ENCODE data around the gene MCM5.

Gene MCM5

DNA sequence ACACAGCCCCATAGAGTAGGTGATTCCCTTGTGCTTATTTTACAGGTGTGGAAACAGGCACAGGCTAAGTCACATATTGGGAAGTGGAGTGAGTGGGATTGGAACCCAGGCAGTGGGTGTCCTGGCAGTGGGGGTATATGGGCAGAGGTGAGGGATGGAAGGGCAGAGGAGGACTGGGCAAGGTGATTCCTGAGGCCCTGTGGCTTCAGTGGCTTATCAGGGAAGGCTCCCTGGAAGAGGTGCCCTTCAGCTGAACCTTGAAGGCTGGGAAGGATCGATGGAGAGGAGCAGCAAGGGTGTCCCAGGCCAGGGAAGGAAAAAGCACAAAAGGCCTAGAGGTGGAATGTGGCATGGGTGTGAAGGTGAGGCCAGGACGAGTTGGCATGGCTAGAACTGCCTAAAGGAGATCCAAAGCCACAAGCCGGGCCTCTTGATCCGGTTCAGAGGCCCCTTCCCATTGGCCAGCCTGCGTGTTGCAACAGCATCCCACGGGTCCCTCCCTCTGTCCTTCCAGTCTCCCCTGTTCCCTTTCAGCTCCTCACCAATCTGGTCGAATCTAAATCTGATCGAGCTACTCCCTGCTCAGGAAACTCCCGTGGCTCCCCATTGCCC is 41.7 kb downstream of the MCM5 start:
- Histone ChIP-seq H3K4me1 (no peaks in the 10 kb centered on the region), H3K9me3 (ENCODE audit: control insufficient read depth, low read length) (no peaks in the 10 kb centered on the region), H3K27ac (no peak overlapping the region), H3K4me3 (ENCODE audit: low read depth, low read length) (no peak overlapping the region), H3K79me2 (no peaks in the 10 kb centered on the region), H2AFZ (no peak overlapping the region), H3K9ac (no peak overlapping the region), H3K4me2 (ENCODE audit: low read length) (no peak overlapping the region), H3K27me3 (ENCODE audit: control insufficient read depth, insufficient read depth, low read length) (no peaks in the 10 kb centered on the region), H3K36me3 (ENCODE audit: control insufficient read depth, insufficient read depth, low read length) (no peaks in the 10 kb centered on the region)
- TF ChIP-seq, protein P1, sequence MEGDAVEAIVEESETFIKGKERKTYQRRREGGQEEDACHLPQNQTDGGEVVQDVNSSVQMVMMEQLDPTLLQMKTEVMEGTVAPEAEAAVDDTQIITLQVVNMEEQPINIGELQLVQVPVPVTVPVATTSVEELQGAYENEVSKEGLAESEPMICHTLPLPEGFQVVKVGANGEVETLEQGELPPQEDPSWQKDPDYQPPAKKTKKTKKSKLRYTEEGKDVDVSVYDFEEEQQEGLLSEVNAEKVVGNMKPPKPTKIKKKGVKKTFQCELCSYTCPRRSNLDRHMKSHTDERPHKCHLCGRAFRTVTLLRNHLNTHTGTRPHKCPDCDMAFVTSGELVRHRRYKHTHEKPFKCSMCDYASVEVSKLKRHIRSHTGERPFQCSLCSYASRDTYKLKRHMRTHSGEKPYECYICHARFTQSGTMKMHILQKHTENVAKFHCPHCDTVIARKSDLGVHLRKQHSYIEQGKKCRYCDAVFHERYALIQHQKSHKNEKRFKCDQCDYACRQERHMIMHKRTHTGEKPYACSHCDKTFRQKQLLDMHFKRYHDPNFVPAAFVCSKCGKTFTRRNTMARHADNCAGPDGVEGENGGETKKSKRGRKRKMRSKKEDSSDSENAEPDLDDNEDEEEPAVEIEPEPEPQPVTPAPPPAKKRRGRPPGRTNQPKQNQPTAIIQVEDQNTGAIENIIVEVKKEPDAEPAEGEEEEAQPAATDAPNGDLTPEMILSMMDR (IDR thresholded peaks at IDR 0.05), result no peak

DNA sequence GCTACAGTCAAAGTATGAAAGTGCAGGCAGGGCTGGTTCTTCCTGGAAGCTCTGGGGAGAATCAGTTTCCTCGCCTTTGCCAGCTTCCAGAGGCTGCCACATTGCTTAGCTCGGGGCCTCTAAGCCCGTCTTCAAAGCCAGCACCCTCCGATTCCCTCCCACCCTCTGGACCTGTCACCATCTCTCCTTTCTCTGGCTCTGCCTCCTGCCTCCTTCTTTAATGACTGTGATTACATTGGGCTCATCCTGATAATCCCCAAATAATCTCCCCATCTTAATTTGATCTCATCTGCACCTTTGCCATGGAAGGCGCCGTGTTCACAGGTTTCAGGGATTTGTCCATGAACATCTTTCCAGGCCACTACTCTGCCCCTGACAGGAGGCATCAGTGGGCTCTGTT is 42.5 kb downstream of the MCM5 start:
- Histone ChIP-seq H3K27ac (no peak overlapping the region), H2AFZ (no peak overlapping the region), H3K27me3 (ENCODE audit: control insufficient read depth, insufficient read depth, low read length) (no peaks in the 10 kb centered on the region), H3K79me2 (no peaks in the 10 kb centered on the region), H3K36me3 (ENCODE audit: control insufficient read depth, insufficient read depth, low read length) (no peaks in the 10 kb centered on the region), H3K4me3 (ENCODE audit: low read depth, low read length) (no peak overlapping the region), H3K9ac (no peak overlapping the region), H3K4me2 (ENCODE audit: low read length) (no peak overlapping the region), H3K4me1 (no peaks in the 10 kb centered on the region), H3K9me3 (ENCODE audit: control insufficient read depth, low read length) (no peaks in the 10 kb centered on the region)
- TF ChIP-seq, protein P1 (IDR thresholded peaks at IDR 0.05), result no peak

DNA sequence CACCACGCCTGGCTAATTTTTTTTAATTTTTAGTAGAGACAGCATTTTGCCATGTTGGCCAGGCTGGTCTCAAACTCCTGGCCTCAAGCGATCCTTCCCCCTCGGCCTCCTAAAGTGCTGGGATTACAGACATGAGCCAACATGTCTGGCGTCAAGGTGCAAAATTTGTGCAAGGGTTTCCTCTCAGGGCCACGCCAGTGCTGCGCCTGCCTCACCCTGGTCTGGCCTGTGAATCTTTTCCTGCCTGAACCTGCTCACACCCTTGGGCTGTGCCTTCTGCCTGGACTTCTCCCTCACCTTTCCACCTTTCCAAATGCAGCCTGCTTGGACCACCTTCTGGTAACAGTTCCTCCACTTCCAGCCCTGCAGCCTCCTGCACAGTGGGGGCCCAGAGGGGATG is 43.4 kb downstream of the MCM5 start:
- Histone ChIP-seq H3K9ac (no peak overlapping the region), H3K79me2 (no peaks in the 10 kb centered on the region), H3K4me3 (ENCODE audit: low read depth, low read length) (no peak overlapping the region), H3K36me3 (ENCODE audit: control insufficient read depth, insufficient read depth, low read length) (no peaks in the 10 kb centered on the region), H3K27ac (no peak overlapping the region), H3K27me3 (ENCODE audit: control insufficient read depth, insufficient read depth, low read length) (no peaks in the 10 kb centered on the region), H3K4me2 (ENCODE audit: low read length) (no peak overlapping the region), H2AFZ (no peak overlapping the region), H3K9me3 (ENCODE audit: control insufficient read depth, low read length) (no peaks in the 10 kb centered on the region), H3K4me1 (no peaks in the 10 kb centered on the region)
- TF ChIP-seq, protein P1 (IDR thresholded peaks at IDR 0.05), result no peak

DNA sequence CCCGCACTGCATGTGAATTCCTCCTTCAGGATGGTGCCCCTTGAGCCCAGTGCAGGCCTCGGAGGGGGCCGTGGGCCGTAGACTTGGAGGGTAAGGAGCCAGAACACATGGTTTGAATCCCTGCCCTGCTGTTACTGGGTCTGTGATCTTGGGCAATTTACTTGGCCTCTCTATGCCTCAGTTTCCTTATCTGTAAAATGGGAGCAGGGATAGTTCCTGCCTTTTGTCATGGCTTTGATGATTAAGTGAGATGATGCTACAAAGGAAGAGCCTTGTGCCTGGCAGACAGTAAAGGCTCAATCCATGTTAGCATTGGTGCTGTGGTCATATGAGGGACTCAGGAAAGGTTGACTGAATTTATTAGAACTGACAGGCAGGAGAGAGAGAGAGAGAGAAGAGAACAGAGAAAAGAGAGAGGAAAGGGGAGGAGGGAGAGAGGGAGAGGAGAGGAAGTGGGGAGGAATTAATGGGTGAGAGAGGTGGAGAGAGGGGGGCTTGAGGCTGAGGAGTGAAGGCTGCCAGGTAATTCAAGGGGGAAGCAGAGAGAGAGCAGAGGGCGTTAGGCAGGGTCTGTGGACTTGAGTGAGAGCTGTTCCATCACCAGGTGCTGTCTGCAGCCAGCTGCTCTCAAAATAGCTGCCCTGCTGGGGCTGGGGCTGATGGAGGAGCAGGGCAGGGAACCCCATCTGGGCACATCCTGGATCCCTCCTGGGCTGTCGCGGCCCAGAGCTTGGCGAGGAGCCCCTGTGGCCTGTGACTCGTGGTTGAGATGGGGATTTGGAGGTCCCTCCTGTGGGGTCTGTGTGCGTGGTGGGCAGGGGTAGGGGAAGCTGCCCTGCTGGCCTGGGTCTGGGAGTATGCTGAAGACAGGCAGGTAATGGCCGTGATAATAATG is 44.1 kb downstream of the MCM5 start:
- no peaks in the 10 kb centered on the region for H3K4me1 ChIP-seq
- H3K9ac ChIP-seq, result no peak overlapping the region
- H2AFZ ChIP-seq, result no peak overlapping the region
- no peaks in the 10 kb centered on the region for H3K36me3 ChIP-seq (ENCODE audit: control insufficient read depth, insufficient read depth, low read length)
- no peaks in the 10 kb centered on the region for H3K27me3 ChIP-seq (ENCODE audit: control insufficient read depth, insufficient read depth, low read length)
- H3K4me2 ChIP-seq (ENCODE audit: low read length), result no peak overlapping the region
- no peak overlapping the region for H3K4me3 ChIP-seq (ENCODE audit: low read depth, low read length)
- TF ChIP-seq, protein P1 (IDR thresholded peaks at IDR 0.05), result no peak
- no peak overlapping the region for H3K27ac ChIP-seq
- H3K9me3 ChIP-seq (ENCODE audit: control insufficient read depth, low read length), result no peaks in the 10 kb centered on the region
- H3K79me2 ChIP-seq, result no peaks in the 10 kb centered on the region

All from parathyroid adenoma (tissue), 2 donors.